B cell (primary cell): Measurements from ENCODE around the gene RAD51B. TPM values are rescaled to one million over a fixed set of nuclear protein-coding genes. Genes with fewer than 3 reads are reported as not detected.

Experiments used
- ATAC-seq: fragments of 200-7000 bp; cut with Tn5 transposase; one replicate; pipeline ENCODE4 v1.10.0; 2021; ENCODE audit warnings: low read depth, mild to moderate bottlenecking, moderate number of reproducible peaks, moderate library complexity
- CTCF ChIA-PET: fragments of 350-600 bp; sonication (Branson Sonifier 250); formaldehyde crosslinking; loops from one replicate; lab custom pipeline; 2021; ENCODE audit warnings: antibody characterized with exemption, inconsistent platforms; lab: Charles Lee
- POLR2A ChIA-PET: fragments of 350-600 bp; sonication (Branson Sonifier 250); formaldehyde crosslinking; loops from one replicate; lab custom pipeline; 2021; ENCODE audit warnings: antibody characterized with exemption; lab: Charles Lee
- DNase-seq: peaks from one replicate; pipeline ENCODE4 v3.0.0; 2013
- H2AFZ ChIP-seq: 2 replicates; pipeline ENCODE4 v1.6.1; 2012; ENCODE audit warnings: mild to moderate bottlenecking, low read depth, low read length; ENCODE audit not compliant: insufficient read depth, poor library complexity, severe bottlenecking
- H3K27ac ChIP-seq, 2 donors: 1 replicate in 1 of 2; 2 replicates in 1 of 2; pipeline ENCODE4 v1.5.1; 2012 to 2013; ENCODE audit warnings: low read length in 2 of 2, mild to moderate bottlenecking in 2 of 2, moderate library complexity in 1 of 2
- H3K27me3 ChIP-seq, 4 experiments: fragments of 200-600 bp in 1 of 4; sonication (generic) in 1 of 4; replicated peaks in 1 of 4; 1 replicate in 2 of 4; 2 replicates in 2 of 4; pipeline versions ENCODE4 v1.6.1 to v1.7.0; 2013 to 2016; ENCODE audit warnings: low read length in 3 of 4, mild to moderate bottlenecking in 2 of 4, mixed read lengths in 1 of 4, moderate library complexity in 1 of 4; ENCODE audit not compliant: insufficient read depth in 4 of 4, control insufficient read depth in 3 of 4; ENCODE audit errors: control extremely low read depth in 1 of 4
- H3K36me3 ChIP-seq, 2 experiments: replicated peaks in 1 of 2; 1 replicate in 1 of 2; 2 replicates in 1 of 2; pipeline versions ENCODE4 v1.6.1 to v1.7.1; 2013; ENCODE audit warnings: low read length in 1 of 2; ENCODE audit not compliant: insufficient read depth in 2 of 2, control insufficient read depth in 1 of 2; ENCODE audit errors: control extremely low read depth in 1 of 2, extremely low read depth in 1 of 2
- H3K4me1 ChIP-seq, 2 donors: fragments of 200-600 bp in 1 of 2; sonication (generic) in 1 of 2; 1 replicate in 1 of 2; 2 replicates in 1 of 2; pipeline versions ENCODE4 v1.5.1 to v1.6.1; 2013 to 2017; ENCODE audit warnings: low read length in 2 of 2; ENCODE audit not compliant: control insufficient read depth in 2 of 2, insufficient read depth in 2 of 2
- H3K4me2 ChIP-seq: replicated peaks from 2 replicates; pipeline ENCODE3; 2012; ENCODE audit warnings: mild to moderate bottlenecking, low read depth, low read length; ENCODE audit not compliant: poor library complexity, severe bottlenecking
- H3K4me3 ChIP-seq, 5 experiments: fragments of 200-600 bp in 1 of 5; sonication (generic) in 1 of 5; 1 replicate in 3 of 5; 2 replicates in 2 of 5; pipeline versions ENCODE4 v1.5.1 to v1.7.0; 2011 to 2016; ENCODE audit warnings: low read length in 4 of 5, mild to moderate bottlenecking in 4 of 5, low read depth in 2 of 5, control low read depth in 1 of 5, moderate library complexity in 1 of 5; ENCODE audit not compliant: insufficient read depth in 1 of 5; ENCODE audit errors: control extremely low read depth in 1 of 5, extremely low read depth in 1 of 5
- H3K79me2 ChIP-seq: fragments of 200-600 bp; sonication (generic); one replicate; pipeline ENCODE4 v1.6.0; 2016; ENCODE audit warnings: low read length; ENCODE audit not compliant: control insufficient read depth, insufficient read depth
- H3K9ac ChIP-seq: fragments of 200-600 bp; sonication (generic); 2 replicates; pipeline ENCODE4 v1.6.1; 2017; ENCODE audit warnings: mild to moderate bottlenecking, low read length, moderate library complexity
- H3K9me3 ChIP-seq, 3 donors: one replicate each; pipeline versions ENCODE4 v1.6.1 to v1.7.1; 2013; ENCODE audit warnings: low read length in 2 of 3; ENCODE audit not compliant: control insufficient read depth in 2 of 3, insufficient read depth in 1 of 3; ENCODE audit errors: control extremely low read depth in 1 of 3
- H4K20me1 ChIP-seq: 2 replicates; pipeline ENCODE4 v1.6.0; 2012; ENCODE audit warnings: mild to moderate bottlenecking, low read length; ENCODE audit not compliant: insufficient read depth, control insufficient read depth, poor library complexity, severe bottlenecking
- H3K27ac Mint-ChIP-seq: one replicate; pipeline ENCODE4 v1.8.0; 2021; ENCODE audit warnings: mixed read lengths
- H3K27me3 Mint-ChIP-seq: one replicate; pipeline ENCODE4 v1.8.0; 2021; ENCODE audit warnings: mixed read lengths
- H3K4me1 Mint-ChIP-seq: one replicate; pipeline ENCODE4 v1.8.0; 2021; ENCODE audit warnings: mixed read lengths
- H3K4me3 Mint-ChIP-seq: one replicate; pipeline ENCODE4 v1.8.0; 2021; ENCODE audit warnings: mixed read lengths
- H3K9me3 Mint-ChIP-seq: one replicate; pipeline ENCODE4 v1.8.0; 2022; ENCODE audit warnings: mixed read lengths; ENCODE audit not compliant: insufficient read depth
- EZH2 ChIP-seq: IDR thresholded peaks from 2 replicates; pipeline ENCODE4 v1.6.1; 2012; ENCODE audit warnings: borderline replicate concordance, low read depth, mild to moderate bottlenecking, moderate library complexity, low read length; ENCODE audit not compliant: insufficient read depth, poor library complexity, severe bottlenecking
- WGBS: methylation state at CpG from one replicate; pipeline ENCODE4 v1.1.5; 2013; ENCODE audit warnings: missing lambda C conversion rate; ENCODE audit not compliant: insufficient coverage; 5-methylcytosine and 5-hydroxymethylcytosine counted together
- intact Hi-C: fragments of 100-400 bp; cut with micrococcal nuclease; formaldehyde crosslinking; loops from one replicate; pipeline ENCODE4 v1.10.0; 2022
- polyA plus RNA-seq: library from polyadenylated mRNA; depleted of rRNA; stranded (reverse); fragments of >200 nt; gene quantifications from 2 replicates; pipeline ENCODE4 v1.2.3, GENCODE V29; 2012
- total RNA-seq, 2 donors: library from RNA; stranded (reverse); fragments of 120-200 nt in 1 of 2; gene quantifications; 1 replicate in 1 of 2; 2 replicates in 1 of 2; pipeline versions ENCODE4 v1.2.3 to v1.2.4, GENCODE V29; 2013 to 2022
- TF ChIP-seq, protein P1 (sequence below): fragments of 200-600 bp; IDR thresholded peaks from one replicate; pipeline ENCODE4 v1.8.0; 2022; ENCODE audit warnings: antibody characterized with exemption, mild to moderate bottlenecking

The RAD51B gene
- total and polyA plus RNA-seq, 2 donors (not counting 1 experiment from before 2014, with no cell fraction given), result 6.5 to 60.6 TPM

DNA sequence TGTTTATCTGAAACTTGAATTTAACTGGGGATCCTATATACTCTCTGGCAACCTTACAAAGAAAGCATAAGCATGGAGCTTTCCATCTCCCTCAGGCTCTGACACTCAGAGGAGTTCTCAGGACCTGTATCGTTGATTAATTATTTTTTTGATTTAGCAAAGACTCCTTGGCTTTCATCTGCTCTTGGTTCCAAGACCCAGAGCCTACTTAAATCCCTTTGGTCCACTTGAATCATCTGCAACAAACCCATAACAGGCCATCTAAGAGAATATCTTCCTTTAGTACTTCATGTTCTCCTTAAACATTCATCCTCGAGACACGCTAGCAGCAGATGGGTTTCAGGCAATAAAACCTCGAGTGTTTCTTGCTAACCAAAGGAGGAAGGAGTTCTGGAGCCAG lies 887.9 kb downstream of the RAD51B start:
- Histone ChIP-seq H3K4me3 (no peak overlapping the region), H3K27me3 (no peaks in the 10 kb centered on the region), H3K36me3 (no peaks in the 10 kb centered on the region), H2AFZ (no peak overlapping the region), H3K79me2 (no peaks in the 10 kb centered on the region), H3K4me2 (no peak overlapping the region), H3K27ac (no peak overlapping the region), H4K20me1 (no peaks in the 10 kb centered on the region), H3K9me3 (no peaks in the 10 kb centered on the region), H3K9ac (no peak overlapping the region), H3K4me1 (no peaks in the 10 kb centered on the region)
- Mint-ChIP-seq H3K4me1 (no peaks in the 10 kb centered on the region), H3K27me3 (no peaks in the 10 kb centered on the region), H3K9me3 (no peaks in the 10 kb centered on the region), H3K27ac (no peak overlapping the region), H3K4me3 (no peak overlapping the region)
- no peak for DNase-seq
- ChIA-PET CTCF (no interaction called here), POLR2A (no interaction called here)
- 100% methylated on average over 3 of the region's 4 CpGs for WGBS
- intact Hi-C loops, result no loop called here
- ATAC-seq, result no peak
- TF ChIP-seq, protein P1, sequence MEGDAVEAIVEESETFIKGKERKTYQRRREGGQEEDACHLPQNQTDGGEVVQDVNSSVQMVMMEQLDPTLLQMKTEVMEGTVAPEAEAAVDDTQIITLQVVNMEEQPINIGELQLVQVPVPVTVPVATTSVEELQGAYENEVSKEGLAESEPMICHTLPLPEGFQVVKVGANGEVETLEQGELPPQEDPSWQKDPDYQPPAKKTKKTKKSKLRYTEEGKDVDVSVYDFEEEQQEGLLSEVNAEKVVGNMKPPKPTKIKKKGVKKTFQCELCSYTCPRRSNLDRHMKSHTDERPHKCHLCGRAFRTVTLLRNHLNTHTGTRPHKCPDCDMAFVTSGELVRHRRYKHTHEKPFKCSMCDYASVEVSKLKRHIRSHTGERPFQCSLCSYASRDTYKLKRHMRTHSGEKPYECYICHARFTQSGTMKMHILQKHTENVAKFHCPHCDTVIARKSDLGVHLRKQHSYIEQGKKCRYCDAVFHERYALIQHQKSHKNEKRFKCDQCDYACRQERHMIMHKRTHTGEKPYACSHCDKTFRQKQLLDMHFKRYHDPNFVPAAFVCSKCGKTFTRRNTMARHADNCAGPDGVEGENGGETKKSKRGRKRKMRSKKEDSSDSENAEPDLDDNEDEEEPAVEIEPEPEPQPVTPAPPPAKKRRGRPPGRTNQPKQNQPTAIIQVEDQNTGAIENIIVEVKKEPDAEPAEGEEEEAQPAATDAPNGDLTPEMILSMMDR, result no peak
- TF ChIP-seq EZH2, result no peak

DNA sequence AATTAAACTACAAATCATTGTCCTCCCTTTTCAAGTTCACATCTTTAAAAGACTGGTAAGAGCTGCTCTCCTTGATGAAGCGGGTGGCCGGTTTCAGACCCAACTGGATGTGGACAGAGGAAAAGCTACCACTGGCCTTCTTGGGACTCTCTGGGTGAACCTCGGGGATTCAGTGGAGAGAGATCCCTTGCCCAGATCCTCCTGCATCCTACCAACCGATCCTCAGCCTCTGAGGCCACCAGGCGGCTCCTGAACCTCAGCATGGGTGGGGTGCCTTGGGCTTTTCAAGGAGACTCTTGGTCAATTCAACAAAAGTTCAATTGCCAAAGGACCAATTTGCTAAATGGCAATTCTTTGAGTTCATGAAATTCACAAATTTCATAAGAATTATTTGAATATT lies 888.8 kb downstream of the RAD51B start:
- Mint-ChIP-seq H3K4me1 (no peaks in the 10 kb centered on the region), H3K4me3 (no peak overlapping the region), H3K27ac (no peak overlapping the region), H3K27me3 (no peaks in the 10 kb centered on the region), H3K9me3 (no peaks in the 10 kb centered on the region)
- Histone ChIP-seq H3K79me2 (no peaks in the 10 kb centered on the region), H3K4me2 (no peak overlapping the region), H3K9me3 (no peaks in the 10 kb centered on the region), H4K20me1 (no peaks in the 10 kb centered on the region), H3K4me1 (no peaks in the 10 kb centered on the region), H2AFZ (no peak overlapping the region), H3K9ac (no peak overlapping the region), H3K36me3 (no peaks in the 10 kb centered on the region), H3K4me3 (no peak overlapping the region), H3K27me3 (no peaks in the 10 kb centered on the region), H3K27ac (no peak overlapping the region)
- ChIA-PET CTCF (no interaction called here), POLR2A (no interaction called here)
- DNase-seq, result no peak
- ATAC-seq, result no peak
- intact Hi-C loops, result no loop called here
- TF ChIP-seq, protein P1, result no peak
- no peak for TF ChIP-seq EZH2
- WGBS, result 97% methylated on average over 4 of the region's 5 CpGs
